Vagina (tissue), 2 donors: ENCODE results near the gene ELMO1. TPM values are rescaled to one million over a fixed set of nuclear protein-coding genes. Genes with fewer than 3 reads are reported as not detected.
"Not testable (repeated sequence)": the region's sequence is repeated elsewhere in the genome, so short reads cannot be mapped to it uniquely, and the experiment has no call there.

Experiments
- DNase-seq, 2 donors: peaks; one replicate each; pipeline ENCODE4 v3.0.0-alpha.2; 2017; ENCODE audit errors: extremely low spot score in 2 of 2
- H3K27ac ChIP-seq: fragments of 200-600 bp; sonication (generic); one replicate; pipeline ENCODE4 v1.5.1; 2019
- H3K27me3 ChIP-seq: fragments of 200-600 bp; sonication (generic); one replicate; pipeline ENCODE4 v1.5.1; 2019
- H3K36me3 ChIP-seq, 2 donors: fragments of 200-600 bp; sonication (generic); one replicate each; pipeline ENCODE4 v1.5.1; 2017 to 2019
- H3K4me1 ChIP-seq: fragments of 200-600 bp; sonication (generic); one replicate; pipeline ENCODE4 v1.5.1; 2019
- H3K4me3 ChIP-seq, 2 donors: fragments of 200-600 bp; sonication (generic); 1 replicate in 1 of 2; 2 replicates in 1 of 2; pipeline ENCODE4 v1.5.1; 2016 to 2019
- H3K9me3 ChIP-seq: fragments of 200-600 bp; sonication (generic); one replicate; pipeline ENCODE4 v1.5.1; 2019
- POLR2A ChIP-seq, 2 donors: fragments of 450-650 bp; IDR thresholded peaks; one replicate each; pipeline ENCODE4 v1.6.1; 2017; ENCODE audit warnings: antibody characterized with exemption in 2 of 2, mild to moderate bottlenecking in 2 of 2, moderate library complexity in 2 of 2
- POLR2AphosphoS5 ChIP-seq, 2 donors: sonication (generic); formaldehyde crosslinking; IDR thresholded peaks; one replicate each; pipeline ENCODE4 v1.9.0; 2017; ENCODE audit warnings: antibody characterized with exemption in 2 of 2, mild to moderate bottlenecking in 2 of 2, low read depth in 1 of 2; ENCODE audit not compliant: insufficient read depth in 1 of 2
- intact Hi-C: fragments of 100-400 bp; cut with DNase I; formaldehyde crosslinking; loops from one replicate; pipeline ENCODE4 v1.15.1; 2023
- total RNA-seq: library from RNA; depleted of rRNA; stranded (reverse); fragments of >200 nt; gene quantifications from one replicate; pipeline ENCODE4 v1.2.3, GENCODE V29; 2016
- TF ChIP-seq, protein P1 (sequence below), 3 experiments: fragments of 450-650 bp in 2 of 3; fragments of 200-600 bp in 1 of 3; sonication (generic) in 1 of 3; IDR thresholded peaks; one replicate each; pipeline ENCODE4 v1.5.1; 2017 to 2019; ENCODE audit warnings: antibody characterized with exemption in 3 of 3, mild to moderate bottlenecking in 2 of 3, moderate library complexity in 2 of 3

Gene ELMO1
- total RNA-seq, 1 donor from 2014 or later, result 74.4 TPM

DNA sequence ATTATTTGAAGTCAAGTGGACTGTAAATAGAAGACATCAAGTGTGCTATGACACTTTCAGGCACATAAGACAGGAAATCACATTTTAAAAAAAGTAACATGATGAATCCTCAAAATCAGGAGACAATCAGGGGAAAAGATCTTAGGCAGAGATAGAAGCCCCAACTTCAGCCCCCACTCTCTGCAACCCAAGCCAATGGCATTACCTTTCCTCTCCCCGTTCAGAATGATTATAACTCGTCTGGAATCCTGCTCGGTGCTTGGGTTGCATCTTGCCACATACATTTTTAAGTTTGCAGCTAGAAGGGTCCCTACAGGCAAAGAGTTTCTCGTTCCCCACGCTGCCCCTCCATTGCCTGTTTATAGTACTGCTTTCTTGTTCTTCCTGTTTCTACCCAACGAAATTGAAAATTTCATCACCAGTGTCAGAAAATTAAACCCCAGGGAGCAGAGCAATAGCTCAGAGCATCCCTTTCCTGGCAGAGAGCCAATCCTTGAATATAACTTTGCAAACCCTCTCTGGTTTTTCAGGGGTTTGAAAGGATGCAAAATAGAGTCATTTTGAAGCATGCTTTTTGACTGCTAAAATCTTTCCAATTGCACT, 463.9 kb downstream of the ELMO1 start:
- Histone ChIP-seq H3K4me1 (peaks cover 10% of the 10 kb centered on the region), H3K4me3 (no peak overlapping the region), H3K36me3 (no peaks in the 10 kb centered on the region), H3K9me3 (no peaks in the 10 kb centered on the region), H3K27me3 (no peaks in the 10 kb centered on the region), H3K27ac (no peak overlapping the region)
- intact Hi-C loops, result no loop called here
- DNase-seq, result no peak
- TF ChIP-seq POLR2A (IDR thresholded peaks at IDR 0.05), result no peak

GRCh38 chr7:36984041-36984521, 464.6 kb downstream of the ELMO1 start:
- intact Hi-C loops, result no loop called here
- H3K36me3 ChIP-seq, result no peaks in the 10 kb centered on the region
- no peak overlapping the region for H3K27ac ChIP-seq
- peaks cover 10% of the 10 kb centered on the region for H3K4me1 ChIP-seq
- DNase-seq, result no peak
- TF ChIP-seq, protein P1, sequence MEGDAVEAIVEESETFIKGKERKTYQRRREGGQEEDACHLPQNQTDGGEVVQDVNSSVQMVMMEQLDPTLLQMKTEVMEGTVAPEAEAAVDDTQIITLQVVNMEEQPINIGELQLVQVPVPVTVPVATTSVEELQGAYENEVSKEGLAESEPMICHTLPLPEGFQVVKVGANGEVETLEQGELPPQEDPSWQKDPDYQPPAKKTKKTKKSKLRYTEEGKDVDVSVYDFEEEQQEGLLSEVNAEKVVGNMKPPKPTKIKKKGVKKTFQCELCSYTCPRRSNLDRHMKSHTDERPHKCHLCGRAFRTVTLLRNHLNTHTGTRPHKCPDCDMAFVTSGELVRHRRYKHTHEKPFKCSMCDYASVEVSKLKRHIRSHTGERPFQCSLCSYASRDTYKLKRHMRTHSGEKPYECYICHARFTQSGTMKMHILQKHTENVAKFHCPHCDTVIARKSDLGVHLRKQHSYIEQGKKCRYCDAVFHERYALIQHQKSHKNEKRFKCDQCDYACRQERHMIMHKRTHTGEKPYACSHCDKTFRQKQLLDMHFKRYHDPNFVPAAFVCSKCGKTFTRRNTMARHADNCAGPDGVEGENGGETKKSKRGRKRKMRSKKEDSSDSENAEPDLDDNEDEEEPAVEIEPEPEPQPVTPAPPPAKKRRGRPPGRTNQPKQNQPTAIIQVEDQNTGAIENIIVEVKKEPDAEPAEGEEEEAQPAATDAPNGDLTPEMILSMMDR (IDR thresholded peaks at IDR 0.05), result no peak
- no peak for TF ChIP-seq POLR2AphosphoS5 (IDR thresholded peaks at IDR 0.05; ENCODE audit: insufficient read depth in 1 of 2, low read depth in 1 of 2)
- no peak for TF ChIP-seq POLR2A (IDR thresholded peaks at IDR 0.05)
- no peaks in the 10 kb centered on the region for H3K9me3 ChIP-seq
- H3K27me3 ChIP-seq, result no peaks in the 10 kb centered on the region
- no peak overlapping the region for H3K4me3 ChIP-seq

DNA sequence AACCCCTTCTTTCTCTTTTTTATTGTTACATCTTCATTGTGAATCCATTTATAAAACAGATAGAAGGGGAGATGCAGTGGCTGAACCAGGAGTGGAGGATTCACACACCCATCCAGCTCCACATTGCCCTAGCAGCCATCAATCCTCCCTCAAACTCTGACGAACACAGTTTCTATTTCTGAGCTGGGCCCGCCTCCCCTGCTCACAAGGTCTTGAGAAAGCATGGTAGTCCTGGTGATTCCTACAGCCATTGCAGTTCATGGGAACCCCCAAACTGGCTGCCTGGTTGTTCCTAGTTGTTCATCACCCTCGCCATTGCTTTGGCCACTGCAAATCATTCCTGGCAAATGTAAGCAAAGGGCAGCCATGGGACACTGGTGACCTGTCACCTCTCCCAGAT, 465.9 kb downstream of the ELMO1 start:
- Histone ChIP-seq H3K9me3 (no peaks in the 10 kb centered on the region), H3K27me3 (no peaks in the 10 kb centered on the region), H3K4me1 (peaks cover 10% of the 10 kb centered on the region), H3K36me3 (no peaks in the 10 kb centered on the region), H3K4me3 (no peak overlapping the region), H3K27ac (no peak overlapping the region)
- intact Hi-C loops, result no loop called here
- TF ChIP-seq, protein P1 (IDR thresholded peaks at IDR 0.05), result no peak
- TF ChIP-seq POLR2AphosphoS5 (IDR thresholded peaks at IDR 0.05; ENCODE audit: insufficient read depth in 1 of 2, low read depth in 1 of 2), result no peak
- DNase-seq, result no peak

- TF ChIP-seq, protein P1 (IDR thresholded peaks at IDR 0.05), result no peak
- TF ChIP-seq POLR2AphosphoS5 (IDR thresholded peaks at IDR 0.05; ENCODE audit: insufficient read depth in 1 of 2, low read depth in 1 of 2) (no peak), POLR2A (IDR thresholded peaks at IDR 0.05) (no peak)
- intact Hi-C loops, result no loop called here
- Histone ChIP-seq H3K36me3 (no peaks in the 10 kb centered on the region), H3K9me3 (no peaks in the 10 kb centered on the region), H3K27ac (no peak overlapping the region), H3K27me3 (no peaks in the 10 kb centered on the region), H3K4me3 (no peak overlapping the region), H3K4me1 (no peaks in the 10 kb centered on the region)
- no peak for DNase-seq
Measured at GRCh38 chr7:36979810-36980248, 468.8 kb downstream of the ELMO1 start.

DNA sequence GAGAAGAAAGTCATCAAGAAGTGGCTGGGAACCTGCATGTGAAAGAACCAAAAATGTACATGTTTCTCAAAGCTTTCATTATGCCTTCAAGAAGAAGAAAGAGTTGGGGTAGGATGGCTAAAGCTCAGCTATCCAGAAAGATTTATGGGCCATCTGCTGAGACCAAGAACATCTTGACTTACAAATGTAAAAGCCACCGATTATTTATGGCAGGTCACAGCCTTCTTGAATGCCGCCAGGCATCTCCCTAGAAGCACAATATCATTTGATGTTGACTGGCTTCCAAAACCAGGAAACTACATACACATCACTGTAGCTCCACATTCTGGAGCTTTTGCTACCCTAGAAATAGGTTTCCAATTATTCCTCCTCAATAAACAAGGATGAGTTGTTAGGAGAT, 470.2 kb downstream of the ELMO1 start:
- intact Hi-C loops, result no loop called here
- H3K4me1 ChIP-seq, result no peaks in the 10 kb centered on the region
- H3K9me3 ChIP-seq, result no peaks in the 10 kb centered on the region
- DNase-seq, result no peak
- H3K36me3 ChIP-seq, result no peaks in the 10 kb centered on the region
- H3K27ac ChIP-seq, result no peak overlapping the region
- no peak overlapping the region for H3K4me3 ChIP-seq
- H3K27me3 ChIP-seq, result no peaks in the 10 kb centered on the region
- TF ChIP-seq POLR2AphosphoS5 (IDR thresholded peaks at IDR 0.05; ENCODE audit: insufficient read depth in 1 of 2, low read depth in 1 of 2) (peak in 1 of 2 donors; percentile 19), POLR2A (IDR thresholded peaks at IDR 0.05) (no peak)

GRCh38 chr7:36977878-36978277, 470.8 kb downstream of the ELMO1 start:
- TF ChIP-seq POLR2A (IDR thresholded peaks at IDR 0.05), result no peak
- TF ChIP-seq, protein P1 (IDR thresholded peaks at IDR 0.05), result no peak
- TF ChIP-seq POLR2AphosphoS5 (IDR thresholded peaks at IDR 0.05; ENCODE audit: insufficient read depth in 1 of 2, low read depth in 1 of 2), result no peak
- H3K4me3 ChIP-seq, result no peak overlapping the region
- intact Hi-C loops, result no loop called here

DNA sequence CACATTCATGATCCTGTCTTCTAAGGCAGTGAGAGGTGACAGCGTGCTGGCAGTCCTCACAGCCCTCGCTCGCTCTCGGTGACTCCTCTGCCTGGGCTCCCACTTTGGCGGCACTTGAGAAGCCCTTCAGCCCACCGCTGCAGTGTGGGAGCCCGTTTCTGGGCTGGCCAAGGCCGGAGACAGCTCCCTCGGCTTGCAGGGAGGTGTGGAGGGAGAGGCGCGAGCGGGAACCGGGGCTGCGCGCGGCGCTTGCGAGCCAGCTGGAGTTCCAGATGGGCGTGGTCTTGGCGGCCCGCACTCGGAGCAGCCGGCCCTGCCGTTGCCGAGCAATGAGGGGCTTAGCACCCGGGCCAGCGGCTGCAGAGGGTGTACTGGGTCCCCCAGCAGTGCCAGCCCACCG, 475.1 kb downstream of the ELMO1 start:
- H3K9me3 ChIP-seq, H3K4me3 ChIP-seq, H3K27me3 ChIP-seq, H3K4me1 ChIP-seq, DNase-seq, intact Hi-C loops, H3K27ac ChIP-seq, H3K36me3 ChIP-seq: not testable (repeated sequence)

More at GRCh38 chr7:36977878-36978277, 470.8 kb downstream of the ELMO1 start:
- Histone ChIP-seq H3K36me3 (no peaks in the 10 kb centered on the region), H3K27me3 (no peaks in the 10 kb centered on the region), H3K9me3 (no peaks in the 10 kb centered on the region), H3K27ac (no peak overlapping the region), H3K4me1 (no peaks in the 10 kb centered on the region)
- no peak for DNase-seq
